ENCODE measurements around the gene OR52H1.

The OR52H1 gene

GRCh38 chr11:5534046-5534445 is 14.3 kb downstream of the OR52H1 start:
- DNase-seq (ENCODE audit: low read depth, low spot score) = no peak

DNA sequence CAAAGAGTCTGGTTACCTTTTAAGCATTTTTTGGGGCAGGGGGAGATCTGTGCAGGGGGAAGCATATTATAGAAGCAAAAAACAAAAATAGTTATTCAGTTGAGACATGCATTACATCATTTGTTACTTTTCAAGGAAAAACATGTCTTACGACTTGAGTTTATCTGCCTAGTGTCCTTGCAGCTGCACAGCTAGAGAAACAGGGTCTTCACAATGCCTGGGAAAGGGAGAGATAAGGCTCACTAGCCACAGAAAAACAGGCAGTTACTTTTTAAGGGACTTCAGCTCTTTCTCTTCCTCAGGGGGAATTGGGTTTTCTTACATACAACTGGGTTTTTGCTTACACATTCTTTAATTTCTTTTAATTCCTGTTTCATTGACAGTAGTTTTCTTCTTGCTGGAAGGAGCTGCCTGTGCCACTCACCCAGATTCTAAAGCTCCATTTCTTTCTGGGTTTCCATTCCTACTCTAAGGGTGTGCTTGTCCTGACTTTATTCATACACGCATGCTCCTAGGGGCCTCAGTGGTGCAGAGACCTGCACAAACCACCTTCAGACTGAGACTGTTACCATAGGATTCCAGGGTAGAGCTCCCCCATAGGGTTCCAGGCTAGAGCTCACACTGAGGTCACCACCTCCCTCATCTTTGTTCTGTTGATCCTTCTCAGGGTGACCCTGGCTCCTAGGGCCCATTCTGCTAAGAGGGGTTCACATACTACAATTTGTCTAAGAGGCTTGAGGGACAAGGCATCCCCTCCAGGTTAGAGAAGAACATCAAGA is 17.1 kb downstream of the OR52H1 start:
- DNase-seq (ENCODE audit: low read depth, low spot score) = no peak

- no peak for DNase-seq (ENCODE audit: low read depth, low spot score)
Observed at GRCh38 chr11:5528495-5528894, 19.8 kb downstream of the OR52H1 start.

- no peak for DNase-seq (ENCODE audit: low read depth, low spot score)
Observed at GRCh38 chr11:5527716-5528115, 20.6 kb downstream of the OR52H1 start.

DNA sequence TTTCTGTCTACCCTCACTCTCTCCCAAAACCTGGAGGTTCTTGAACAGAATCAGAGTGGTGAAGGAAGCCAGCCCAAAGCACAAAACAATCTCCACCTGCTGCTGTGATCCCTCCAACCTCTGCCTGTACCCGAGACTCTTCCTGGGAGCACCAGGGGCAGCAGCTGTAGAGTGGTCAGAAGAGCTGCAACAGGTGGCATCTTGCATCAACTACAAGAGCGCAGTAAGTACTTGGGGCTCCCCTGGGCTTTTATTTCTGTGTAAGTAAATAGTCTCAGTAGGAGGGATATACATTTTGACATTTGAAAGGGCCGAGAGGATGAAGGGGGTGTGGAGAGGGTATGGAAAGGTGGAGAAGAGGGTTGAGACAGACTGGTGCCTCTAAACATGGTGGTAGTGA is 23.6 kb downstream of the OR52H1 start:
- DNase-seq (ENCODE audit: low read depth, low spot score) = no peak

DNA sequence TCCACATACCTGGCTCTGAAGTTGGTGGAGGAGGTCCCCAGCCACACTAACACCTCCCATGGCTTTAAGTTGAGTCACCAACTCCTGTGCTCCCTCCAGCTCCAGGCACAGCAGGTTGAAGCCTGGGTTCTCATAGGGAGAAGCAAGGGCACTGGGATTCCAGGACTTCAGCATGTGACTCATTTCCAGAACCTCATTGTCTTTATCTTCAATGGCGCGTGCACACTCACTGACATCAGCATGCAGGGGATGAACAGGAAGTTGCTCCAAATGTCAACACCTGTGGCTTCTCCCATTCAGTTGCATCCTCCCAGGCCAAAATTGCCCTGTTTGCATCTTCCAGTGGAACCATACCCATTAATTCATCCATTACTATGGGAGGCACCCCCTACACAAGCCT is 26.0 kb downstream of the OR52H1 start:
- no peak for DNase-seq (ENCODE audit: low read depth, low spot score)

DNA sequence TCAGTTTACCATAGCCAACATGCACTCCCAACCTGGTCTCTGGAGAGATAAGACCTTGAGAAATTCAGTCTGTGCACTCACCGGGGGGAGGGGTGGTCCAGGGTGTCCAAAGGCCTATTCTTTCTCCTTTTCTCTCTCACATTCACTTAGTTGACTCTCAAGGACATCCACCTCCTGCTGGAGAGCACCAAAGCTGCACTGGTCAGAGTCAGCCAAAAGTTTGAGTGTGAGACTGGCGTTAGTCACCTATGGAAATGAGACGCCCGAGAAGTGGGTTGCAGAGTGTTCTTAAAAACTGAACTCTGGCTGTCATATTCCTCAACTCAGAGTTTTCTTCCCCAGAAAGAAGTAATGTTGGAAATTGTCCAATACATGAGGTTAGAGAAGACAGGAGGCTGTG is 26.8 kb downstream of the OR52H1 start:
- no peak for DNase-seq (ENCODE audit: low read depth, low spot score)

DNA sequence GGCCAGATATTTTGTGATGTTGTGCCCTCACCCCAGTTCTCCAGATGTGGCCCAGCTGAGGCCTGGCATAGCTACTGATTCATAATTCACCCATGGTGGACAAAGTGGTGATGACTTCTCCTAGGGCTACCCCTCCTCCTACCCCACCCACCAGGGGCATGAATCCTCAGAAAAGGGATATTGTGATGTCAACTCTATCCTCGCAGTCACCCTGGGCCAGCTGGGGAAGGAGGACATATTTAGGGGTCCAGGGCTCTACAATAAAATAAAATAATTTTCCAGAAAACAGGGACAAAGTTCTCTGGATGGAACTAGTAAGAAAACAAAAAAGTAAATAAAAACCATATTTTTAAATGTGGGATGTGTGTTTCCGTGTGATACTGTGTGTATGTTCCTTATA is 31.7 kb downstream of the OR52H1 start, which contains the start of gene UBQLNL:
Gene UBQLNL, minus strand, starts transcription at position 101 of the 400 bp plus-strand sequence. CDS start 258 bp downstream, outside the sequence.
- DNase-seq (ENCODE audit: low read depth, low spot score) = no peak

DNA sequence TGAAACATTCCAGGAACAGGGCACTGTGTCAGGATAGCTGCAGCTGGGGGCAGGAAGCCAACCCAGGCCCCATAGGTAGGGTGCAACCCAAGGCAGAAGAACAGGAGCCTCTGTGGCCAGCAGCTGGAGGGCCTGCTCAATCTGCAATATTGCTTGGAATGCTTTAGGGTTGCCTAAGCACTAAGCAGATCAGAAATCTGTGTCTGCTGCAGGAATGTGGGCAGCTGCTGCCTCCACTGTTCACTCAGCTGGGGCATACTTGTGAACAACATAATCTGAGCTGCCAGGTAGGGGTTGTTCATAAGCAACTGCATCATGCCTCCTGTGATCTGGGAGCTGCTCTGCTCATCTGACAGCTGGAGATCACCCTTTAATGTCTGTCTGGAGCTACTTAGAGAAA is 33.5 kb downstream of the OR52H1 start:
- DNase-seq (ENCODE audit: low read depth, low spot score) = no peak

GRCh38 chr11:5509803-5510202 is 38.5 kb downstream of the OR52H1 start, which contains the start of gene UBQLN3:
UBQLN3 (minus strand) TSS chr11:5509957; CDS start chr11:5509558, 399 bp downstream.
- DNase-seq (ENCODE audit: low read depth, low spot score) = no peak

DNA sequence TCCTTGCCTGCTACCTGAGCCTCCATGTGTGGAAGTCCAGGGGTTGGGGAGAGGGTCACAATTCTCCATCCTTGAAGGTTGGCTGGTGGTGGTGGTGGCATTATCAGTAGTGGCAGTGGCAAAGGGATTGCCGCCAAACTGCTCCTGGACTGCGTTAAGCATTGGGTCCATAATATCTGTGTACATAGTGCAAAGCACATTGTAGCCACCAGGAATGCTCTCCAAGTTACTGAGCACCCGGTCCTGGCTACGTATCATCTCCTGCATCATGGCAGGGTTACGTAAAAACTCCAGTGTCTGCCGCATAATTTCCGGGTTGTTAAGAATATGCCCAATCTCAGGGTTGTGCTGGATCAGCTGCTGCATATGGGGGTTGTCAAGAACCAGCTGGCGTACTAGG is 39.7 kb downstream of the OR52H1 start:
- DNase-seq (ENCODE audit: low read depth, low spot score) = no peak

DNA sequence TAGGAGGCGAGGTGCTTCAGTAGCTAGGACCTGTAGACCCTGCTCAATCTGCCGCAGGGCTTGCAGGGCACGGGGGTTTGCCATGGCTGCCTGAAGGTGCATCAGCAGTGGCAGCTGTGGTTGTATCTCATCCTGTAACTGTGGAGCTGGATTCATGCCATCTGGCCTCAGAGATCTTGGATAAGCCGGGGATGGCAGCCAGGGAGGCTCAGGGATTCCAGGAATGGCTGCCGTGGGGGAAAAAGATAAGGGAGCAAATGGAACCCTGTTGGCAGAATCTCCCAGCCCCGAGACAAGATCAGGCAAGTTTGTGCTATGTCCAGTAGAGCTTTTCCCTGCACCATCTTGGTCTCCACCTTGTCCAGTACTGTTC is 40.4 kb downstream of the OR52H1 start:
- no peak for DNase-seq (ENCODE audit: low read depth, low spot score)

GRCh38 chr11:5507177-5507932 is 41.0 kb downstream of the OR52H1 start:
- DNase-seq (ENCODE audit: low read depth, low spot score) = no peak

DNA sequence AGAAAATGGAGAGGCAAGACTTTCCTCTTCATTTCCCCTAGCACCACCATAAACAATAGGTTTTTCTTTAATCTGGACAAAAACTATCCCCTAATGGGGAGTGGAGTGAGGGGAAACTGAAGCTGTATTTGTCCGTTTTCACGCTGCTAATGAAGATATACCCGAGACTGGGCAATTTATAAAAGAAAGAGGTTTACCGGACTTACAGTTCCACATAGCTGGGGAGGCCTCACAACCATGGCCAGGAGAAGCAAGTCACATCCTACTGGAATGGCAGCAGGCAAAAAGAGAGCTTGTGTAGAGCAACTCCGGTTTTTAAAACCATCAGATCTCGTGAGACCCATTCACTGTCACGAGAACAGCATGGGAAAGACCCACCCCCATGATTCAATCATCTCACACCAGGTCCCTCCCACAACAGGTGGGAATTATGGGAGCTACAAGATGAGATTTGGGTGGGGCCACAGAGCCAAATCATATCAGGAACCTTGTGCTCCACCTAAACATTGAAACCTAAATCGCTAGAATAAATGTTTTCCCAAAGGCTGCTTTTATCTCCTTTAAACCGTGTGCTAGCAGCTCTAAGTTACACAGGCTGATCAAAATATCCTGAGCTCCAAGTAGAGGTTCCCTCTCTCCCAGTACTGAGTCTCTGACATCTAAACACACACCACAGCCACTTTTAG is 42.8 kb downstream of the OR52H1 start:
- DNase-seq (ENCODE audit: low read depth, low spot score) = no peak

GRCh38 chr11:5504403-5504921 is 43.9 kb downstream of the OR52H1 start:
- no peak for DNase-seq (ENCODE audit: low read depth, low spot score)

DNA sequence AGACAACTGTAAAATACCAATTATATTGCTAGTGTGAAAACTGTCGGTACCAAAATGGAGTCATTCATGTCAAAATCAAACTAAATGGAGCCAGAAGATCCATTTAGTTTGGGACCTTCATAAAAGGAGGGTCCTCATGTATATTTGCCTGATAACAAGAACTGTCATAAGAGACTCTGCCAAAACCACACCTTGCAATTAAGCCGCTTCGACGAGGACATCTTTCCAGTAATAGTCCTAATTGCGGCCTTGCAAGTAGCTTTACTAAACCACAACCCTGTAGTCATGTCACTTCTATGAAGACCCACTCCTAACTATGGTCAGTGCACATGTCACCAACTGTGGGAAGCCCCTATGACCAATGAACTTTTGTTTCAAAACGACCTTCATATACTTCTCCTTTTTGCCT is 47.9 kb downstream of the OR52H1 start:
- no peak for DNase-seq (ENCODE audit: low read depth, low spot score)

- no peak for DNase-seq (ENCODE audit: low read depth, low spot score)
Observed at GRCh38 chr11:5499671-5500070, 48.7 kb downstream of the OR52H1 start.
